ENCODE data around the gene RBCK1.

DNA sequence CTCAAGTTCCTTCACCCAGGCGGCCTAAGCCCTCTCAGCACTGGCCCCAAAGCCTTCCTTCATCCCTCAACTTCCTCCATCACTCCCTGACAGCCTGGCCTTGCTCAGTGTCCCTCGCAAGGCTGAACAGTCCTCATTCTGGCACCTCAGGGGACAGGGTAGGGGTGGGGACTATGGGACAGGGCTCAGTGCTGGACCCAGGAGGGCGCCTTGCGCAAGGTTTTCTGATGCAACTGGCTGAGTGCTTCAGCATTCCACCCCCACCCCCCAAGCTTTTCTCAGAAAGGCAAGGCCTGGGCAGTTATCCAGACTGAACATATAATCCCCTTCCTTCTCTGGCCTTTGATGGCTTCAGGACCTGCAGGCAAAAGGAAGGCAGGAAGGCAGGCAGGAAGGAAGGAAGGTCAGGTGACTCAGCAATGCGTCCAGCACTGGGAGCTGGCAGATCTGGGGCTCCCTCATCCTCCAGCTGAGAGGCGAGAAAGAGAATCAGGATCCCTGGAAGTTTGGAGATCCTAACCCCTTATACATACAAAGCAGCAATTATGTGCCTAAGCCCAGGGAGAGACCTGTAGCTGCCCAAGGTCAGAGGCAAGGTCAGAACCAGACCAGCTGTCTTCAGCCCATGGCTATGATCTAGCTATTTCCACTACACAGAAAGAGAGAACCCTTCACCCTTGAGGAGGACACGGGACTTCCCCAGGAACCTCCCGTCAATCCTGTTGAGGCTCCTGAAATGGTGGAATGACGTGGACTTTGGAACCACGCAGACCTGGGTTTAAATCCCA, 36.1 kb upstream of the RBCK1 start:
- TF ChIP-seq POLR2A (IDR thresholded peaks at IDR 0.05) (no peak), CTCF (IDR thresholded peaks at IDR 0.05) (no peak)

All from stomach (tissue), 4 donors.